Amniotic stem cell (primary cell): ENCODE measurements around the gene ZNF529.
"Not testable (repeated sequence)": the region's sequence is repeated elsewhere in the genome, so short reads cannot be mapped to it uniquely, and the experiment has no call there.

Experiments
- DNase-seq: peaks from one replicate; lab custom pipeline; 2025; lab: John Stamatoyannopoulos, UW

ZNF529 gene

DNA sequence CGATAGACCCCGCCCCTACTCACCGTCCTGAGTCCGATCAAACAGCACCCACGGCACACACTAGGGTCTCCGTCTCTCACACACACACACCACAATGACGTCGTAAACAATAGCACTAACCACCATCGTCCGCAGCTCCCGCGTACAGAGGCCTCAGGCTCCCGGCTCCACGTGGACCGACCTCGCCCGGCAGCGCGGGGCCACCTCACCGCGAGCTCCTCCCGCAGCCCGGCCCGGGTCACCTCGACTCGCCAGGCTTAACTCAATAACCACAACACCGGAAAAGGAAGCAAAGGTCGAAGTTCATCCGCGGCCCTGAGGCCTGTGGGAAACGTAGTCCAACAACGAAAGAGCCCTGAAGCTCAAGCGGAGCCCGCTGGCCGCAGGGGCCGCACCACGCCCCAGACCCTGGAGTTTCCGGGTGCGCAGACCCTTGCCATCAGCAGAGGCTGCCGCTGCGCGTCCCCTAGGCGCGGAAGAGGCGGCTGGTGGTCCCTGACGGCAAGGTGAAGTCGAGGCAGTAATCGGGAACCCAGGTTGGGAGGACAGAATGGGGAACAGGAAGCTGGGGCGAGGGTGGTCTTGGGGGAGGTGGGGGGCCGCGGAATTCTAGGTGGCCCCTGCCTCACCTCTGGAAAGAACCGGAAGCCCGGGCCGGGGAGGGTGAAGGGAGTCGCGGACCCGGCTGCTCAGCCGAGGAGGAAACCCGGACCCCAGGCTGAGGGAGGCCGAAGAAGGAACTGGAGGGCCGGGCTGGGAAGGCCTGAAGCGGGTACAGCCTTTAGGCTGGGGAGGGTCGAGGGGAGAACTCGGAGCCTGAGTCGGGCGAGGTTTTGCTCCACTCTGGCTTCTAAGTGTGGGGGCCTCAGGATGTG, at the start of gene ZNF529:
Gene ZNF529 (minus strand): TSS at position 273 of the 875 bp plus-strand sequence. CDS start 946 bp downstream, outside the sequence.
- DNase-seq = peak; percentile 70

- DNase-seq = no peak
Measured at GRCh38 chr19:36605877-36606478, 32.9 kb upstream of the ZNF529 start.

DNA sequence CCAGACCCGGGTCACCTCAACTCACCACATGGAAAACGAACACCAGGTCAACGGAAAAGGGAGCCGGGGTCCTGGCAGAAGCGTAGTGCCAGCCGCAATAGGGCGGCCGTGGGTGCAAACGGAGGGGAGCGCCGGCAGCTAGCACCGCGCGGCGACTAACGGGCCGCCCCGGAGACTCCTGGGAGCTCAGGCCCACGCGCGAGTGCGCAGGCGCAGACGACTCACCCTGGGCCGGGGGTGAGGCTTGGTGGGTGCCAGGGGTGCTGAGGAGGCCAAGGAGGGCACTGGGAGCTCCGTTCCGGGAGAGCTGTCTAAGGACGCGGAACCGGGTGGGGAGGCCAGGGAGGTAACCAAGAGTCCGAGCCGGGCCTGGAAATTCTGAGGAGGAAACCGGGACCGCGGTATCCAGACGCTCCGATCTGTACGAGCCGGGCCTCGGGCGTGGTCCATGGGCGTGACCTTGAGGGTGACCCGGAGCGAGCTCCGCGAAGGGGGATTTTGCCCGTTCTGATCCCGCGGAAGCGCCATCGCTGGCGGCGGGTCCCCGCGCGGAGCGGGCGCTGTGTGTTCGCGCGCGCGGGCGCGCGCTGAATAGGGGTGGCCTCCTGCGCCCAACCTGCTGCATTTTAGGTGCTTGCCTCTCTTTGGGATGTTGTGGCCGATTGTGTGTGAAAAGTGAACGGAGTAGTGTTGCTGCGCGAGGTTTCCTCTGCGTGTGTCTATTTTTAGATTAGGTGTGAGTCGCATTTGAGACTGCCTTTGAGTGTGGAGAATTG, 32.2 kb upstream of the ZNF529 start, which contains the start of gene ZNF382:
Gene ZNF382 (plus strand): TSS at position 213 of the 776 bp plus-strand sequence. CDS start 4,602 bp downstream, outside the sequence.
- DNase-seq = peak; percentile 40

GRCh38 chr19:36604656-36605100, 31.6 kb upstream of the ZNF529 start:
- peak; percentile 11 for DNase-seq

DNA sequence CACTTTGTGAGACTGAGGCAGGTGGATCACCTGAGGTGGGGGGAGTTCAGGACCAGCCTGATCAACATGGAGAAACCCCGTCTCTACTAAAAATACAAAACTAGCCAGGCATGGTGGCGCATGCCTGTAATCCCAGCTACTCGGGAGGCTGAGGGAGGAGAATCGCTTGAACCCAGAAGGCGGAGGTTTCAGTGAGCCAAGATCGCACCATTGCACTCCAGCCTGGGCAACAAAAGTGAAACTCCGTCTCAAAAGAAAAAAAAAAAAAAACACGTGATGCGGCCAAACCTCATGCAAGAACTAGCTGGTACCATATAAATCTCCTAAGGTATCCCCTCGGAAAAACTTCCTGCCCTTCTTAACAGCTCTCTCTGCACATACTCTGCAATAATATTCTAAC, 29.6 kb upstream of the ZNF529 start:
- not testable (repeated sequence) for DNase-seq

- DNase-seq = no peak
Measured at GRCh38 chr19:36579255-36579654, 6.2 kb upstream of the ZNF529 start.

GRCh38 chr19:36577271-36577996, 4.3 kb upstream of the ZNF529 start:
- DNase-seq = no peak

DNA sequence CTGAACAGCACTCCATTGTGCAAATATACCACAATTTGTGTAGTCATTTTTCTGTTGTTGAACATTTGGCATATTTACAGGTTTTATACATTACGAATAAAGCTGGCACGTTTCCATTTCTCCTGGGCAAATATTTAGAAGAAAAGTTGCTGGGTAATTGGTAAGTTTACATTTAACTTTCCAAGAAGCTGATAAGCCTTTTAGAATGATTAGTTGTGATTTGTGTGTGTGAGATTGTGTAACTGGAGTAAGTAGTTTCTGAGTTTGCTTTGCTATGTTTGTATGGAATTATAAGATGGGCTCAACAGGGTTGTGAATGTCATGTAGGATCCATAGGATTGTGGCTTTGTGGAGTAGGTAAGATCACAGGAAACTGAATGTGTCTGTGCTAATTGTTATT, 1.6 kb upstream of the ZNF529 start:
- no peak for DNase-seq

- no peak for DNase-seq
Measured at GRCh38 chr19:36573895-36574720, 1.0 kb upstream of the ZNF529 start.

DNA sequence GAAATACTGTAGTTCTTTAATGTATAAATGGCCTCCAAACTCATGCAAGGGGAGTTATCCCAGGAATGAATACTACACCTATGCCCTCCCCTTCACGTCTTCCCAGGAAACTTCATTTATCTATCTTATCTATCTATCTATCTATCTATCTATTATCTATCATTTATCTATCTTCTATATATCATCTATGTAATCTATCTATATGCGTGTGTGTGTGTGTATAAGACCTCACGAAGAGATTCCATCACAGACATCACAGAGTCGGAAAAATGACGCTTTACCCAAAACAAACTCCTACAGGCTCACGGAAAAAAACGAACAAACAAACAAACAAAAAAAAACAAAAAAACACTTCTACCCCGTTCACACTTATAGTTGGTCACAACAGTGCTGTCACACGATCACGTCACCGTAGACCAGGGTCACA, 486 bp downstream of the ZNF529 start:
- no peak for DNase-seq

GRCh38 chr19:36564391-36564790, 8.7 kb downstream of the ZNF529 start:
- DNase-seq = no peak

DNA sequence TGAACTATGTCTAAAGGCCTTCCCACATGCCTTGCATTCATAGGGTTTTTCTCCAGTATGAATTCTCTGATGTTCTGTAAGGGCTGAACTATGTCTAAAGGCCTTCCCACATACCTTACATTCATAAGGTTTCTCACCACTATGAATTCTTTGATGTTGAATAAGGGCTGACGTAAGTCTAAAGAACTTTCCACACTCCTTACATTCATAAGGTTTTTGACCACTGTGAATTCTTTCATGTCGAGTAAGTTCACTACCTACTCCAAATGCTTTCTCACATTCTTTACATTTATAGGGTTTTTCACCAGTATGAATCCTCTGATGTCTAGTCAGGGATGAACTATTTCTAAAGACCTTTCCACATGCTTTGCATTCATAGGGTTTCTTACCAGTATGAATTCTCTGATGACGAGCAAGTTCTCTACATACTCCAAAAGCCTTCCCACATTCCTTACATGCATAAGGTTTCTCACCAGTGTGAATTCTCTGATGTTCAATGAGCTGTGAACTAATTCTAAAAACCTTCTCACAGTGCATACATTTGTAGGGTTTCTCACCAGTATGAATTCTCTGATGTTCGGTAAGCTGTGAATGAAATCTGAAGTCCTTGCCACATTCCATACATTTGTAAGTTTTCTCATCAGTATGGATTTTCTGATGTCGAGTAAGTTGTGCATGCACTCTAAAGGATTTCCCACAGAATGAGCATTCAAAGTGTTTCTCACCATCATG, 25.9 kb downstream of the ZNF529 start:
- no peak for DNase-seq

DNA sequence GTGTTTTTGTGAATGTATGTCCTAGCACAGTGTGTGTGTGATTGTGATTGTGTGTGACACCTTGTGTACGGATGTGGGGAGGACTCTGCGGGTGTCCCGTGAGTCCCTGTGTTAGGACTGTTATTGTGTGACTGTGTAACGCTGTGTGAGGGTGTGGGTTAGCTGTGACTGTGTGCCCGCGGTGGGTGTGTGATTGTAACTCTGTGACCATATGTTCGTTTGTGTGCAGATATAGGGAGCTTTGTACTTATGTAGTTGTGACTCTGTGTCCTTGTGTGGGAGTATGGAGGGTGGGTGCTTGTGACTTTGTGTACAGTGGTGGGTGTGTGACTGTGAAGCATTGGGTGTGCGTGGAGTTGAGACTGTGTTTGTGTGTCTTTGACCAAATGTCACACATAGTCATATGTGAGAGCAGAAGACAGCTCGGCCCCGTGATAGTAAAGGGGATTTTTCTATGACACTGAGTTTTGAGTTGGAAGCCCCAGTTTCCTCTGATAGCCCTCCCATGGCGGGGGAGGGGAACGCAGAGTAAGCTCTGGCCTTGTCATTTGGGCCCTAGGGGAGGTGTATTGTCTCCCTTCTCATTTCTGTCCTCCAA, 44.1 kb downstream of the ZNF529 start:
- no peak for DNase-seq

- peak; percentile 92 for DNase-seq
Measured at GRCh38 chr19:36528194-36528920, 44.7 kb downstream of the ZNF529 start, which contains the start of gene ZNF260. Gene ZNF260 (minus strand): TSS chr19:36528271. CDS start chr19:36515238, 13,033 bp downstream.

GRCh38 chr19:36527873-36528193, 45.3 kb downstream of the ZNF529 start:
- no peak for DNase-seq

DNA sequence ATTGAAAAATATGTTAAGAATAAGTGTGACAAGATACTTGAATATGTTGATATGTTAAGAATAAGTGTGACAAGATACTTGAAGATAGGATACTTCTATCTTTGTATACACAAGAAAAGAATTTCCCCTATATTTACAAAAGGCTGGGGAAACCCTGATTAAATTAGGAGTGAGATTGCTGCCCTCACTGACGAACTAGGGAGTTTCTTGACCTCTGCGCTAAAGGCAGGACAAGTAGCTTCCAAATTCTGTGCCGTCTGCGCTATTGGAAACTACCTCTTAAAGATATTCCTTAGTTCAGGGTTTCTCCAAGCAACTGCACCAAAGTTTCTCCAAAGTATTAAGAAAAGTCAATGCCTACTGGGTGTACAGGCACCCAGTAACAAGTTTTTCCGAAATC, 45.8 kb downstream of the ZNF529 start:
- DNase-seq = no peak

GRCh38 chr19:36526581-36526980, 46.5 kb downstream of the ZNF529 start:
- no peak for DNase-seq

DNA sequence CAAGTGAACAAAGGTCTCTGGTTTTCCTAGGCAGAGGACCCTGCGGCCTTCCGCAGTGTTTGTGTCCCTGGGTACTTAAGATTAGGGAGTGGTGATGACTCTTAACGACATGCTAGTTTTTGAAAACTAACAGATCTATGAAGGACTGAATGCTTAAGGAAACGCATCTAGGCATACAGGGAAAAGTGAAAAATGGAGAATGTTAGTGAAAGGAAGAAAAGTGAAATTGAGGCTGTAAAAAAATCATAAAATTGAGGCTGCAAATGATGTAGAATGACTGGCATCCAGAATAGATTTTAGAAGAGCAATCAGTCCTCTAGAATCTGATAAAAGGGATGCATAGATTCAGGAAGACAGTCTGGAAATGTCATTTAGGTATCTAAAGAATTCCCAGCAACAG, 48.5 kb downstream of the ZNF529 start:
- DNase-seq = no peak

GRCh38 chr19:36514012-36514612, 59.0 kb downstream of the ZNF529 start:
- no peak for DNase-seq
